A673 (cell line): ENCODE measurements around the gene STOX2. TPM values are rescaled to one million over a fixed set of nuclear protein-coding genes. Genes with fewer than 3 reads are reported as not detected.

Experiments used
- BruUV-seq: library from RNA; stranded (reverse); fragments of 400-500 nt; replicated peaks from 2 replicates; lab custom pipeline; 2021; lab: Mats Ljungman, UMichigan
- CTCF ChIA-PET: fragments of 300-600 bp; sonication (Branson Sonifier 250); formaldehyde crosslinking; loops from one replicate; lab custom pipeline; 2022; ENCODE audit warnings: antibody characterized with exemption; lab: Charles Lee
- POLR2A ChIA-PET: fragments of 300-600 bp; sonication (Branson Sonifier 250); formaldehyde crosslinking; loops from one replicate; lab custom pipeline; 2022; ENCODE audit warnings: antibody characterized with exemption; ENCODE audit not compliant: low non-redundant PET; lab: Charles Lee
- DNase-seq: peaks from one replicate; pipeline ENCODE4 v3.0.0-alpha.2; 2015; ENCODE audit warnings: low spot score
- H3K27ac ChIP-seq: fragments of 200-600 bp; sonication (generic); 2 replicates; pipeline ENCODE4 v1.5.1; 2016; ENCODE audit warnings: mixed run types, low read depth, mild to moderate bottlenecking, mixed read lengths, antibody characterized with exemption, low read length; ENCODE audit not compliant: poor library complexity, severe bottlenecking
- H3K27me3 ChIP-seq: fragments of 200-600 bp; sonication (generic); replicated peaks from 2 replicates; pipeline ENCODE4 v1.6.1; 2017; ENCODE audit warnings: mixed run types, low read depth, mild to moderate bottlenecking, mixed read lengths, antibody characterized with exemption, low read length; ENCODE audit not compliant: insufficient read depth, poor library complexity
- H3K36me3 ChIP-seq: fragments of 200-600 bp; sonication (generic); 2 replicates; pipeline ENCODE4 v1.6.1; 2016; ENCODE audit warnings: mixed run types, mild to moderate bottlenecking, mixed read lengths, antibody characterized with exemption, low read length; ENCODE audit not compliant: insufficient read depth, poor library complexity, severe bottlenecking
- H3K4me1 ChIP-seq: fragments of 200-600 bp; sonication (generic); 2 replicates; pipeline ENCODE4 v1.6.1; 2017; ENCODE audit warnings: mixed run types, mild to moderate bottlenecking, mixed read lengths, antibody characterized with exemption, low read length; ENCODE audit not compliant: insufficient read depth, poor library complexity, severe bottlenecking
- H3K4me3 ChIP-seq: fragments of 200-600 bp; sonication (generic); 2 replicates; pipeline ENCODE4 v1.5.1; 2016; ENCODE audit warnings: low read depth, mixed run types, mild to moderate bottlenecking, mixed read lengths, low read length; ENCODE audit not compliant: poor library complexity, severe bottlenecking
- H3K9me3 ChIP-seq: fragments of 200-600 bp; sonication (generic); 2 replicates; pipeline ENCODE4 v1.6.1; 2016; ENCODE audit warnings: mixed run types, low read depth, mild to moderate bottlenecking, mixed read lengths, antibody characterized with exemption, low read length; ENCODE audit not compliant: poor library complexity, severe bottlenecking
- CTCF ChIP-seq: fragments of 300-800, 200-600 bp; sonication (generic); conservative IDR thresholded peaks from 2 replicates; pipeline ENCODE4 v1.5.1; 2017; ENCODE audit warnings: low read depth, mild to moderate bottlenecking, antibody characterized with exemption, low read length, moderate library complexity, mixed read lengths
- EZH2 ChIP-seq: fragments of 200-600 bp; sonication (generic); IDR thresholded peaks from 2 replicates; pipeline ENCODE4 v1.6.1; 2017; ENCODE audit warnings: borderline replicate concordance, low read depth, mild to moderate bottlenecking, mixed read lengths, antibody characterized with exemption, low read length; ENCODE audit not compliant: poor library complexity, severe bottlenecking
- intact Hi-C: fragments of 100-400 bp; cut with micrococcal nuclease; formaldehyde crosslinking; loops from one replicate; pipeline ENCODE4 v1.10.0; 2022; ENCODE audit not compliant: unreplicated experiment
- total RNA-seq: library from RNA; stranded (reverse); gene quantifications from 2 replicates; pipeline ENCODE4 v1.2.3, GENCODE V29; 2021

The STOX2 gene
- total RNA-seq, 1 experiment from 2014 or later: 2.9 TPM

GRCh38 chr4:183860731-183861130, 44.4 kb upstream of the STOX2 start:
- no peaks in the 10 kb centered on the region for H3K36me3 ChIP-seq
- no peak for TF ChIP-seq EZH2
- TF ChIP-seq CTCF: no peak
- no peaks in the 10 kb centered on the region for H3K4me1 ChIP-seq
- no TSS peak for BruUV-seq
- H3K27me3 ChIP-seq: no peaks in the 10 kb centered on the region
- CTCF ChIA-PET: no interaction called here
- H3K4me3 ChIP-seq: no peak overlapping the region
- no peak for DNase-seq
- H3K27ac ChIP-seq: no peak overlapping the region
- intact Hi-C loops: no loop called here
- POLR2A ChIA-PET: no interaction called here
- no peaks in the 10 kb centered on the region for H3K9me3 ChIP-seq

- Histone ChIP-seq H3K36me3 (no peaks in the 10 kb centered on the region), H3K4me3 (no peak overlapping the region), H3K27ac (no peak overlapping the region), H3K27me3 (no peaks in the 10 kb centered on the region), H3K9me3 (no peaks in the 10 kb centered on the region), H3K4me1 (no peaks in the 10 kb centered on the region)
- DNase-seq: no peak
- CTCF ChIA-PET: no interaction called here
- intact Hi-C loops: no loop called here
- POLR2A ChIA-PET: no interaction called here
- no TSS peak for BruUV-seq
- no peak for TF ChIP-seq CTCF
Measured at GRCh38 chr4:183861426-183861825, 43.7 kb upstream of the STOX2 start.

GRCh38 chr4:183863155-183863825, 41.8 kb upstream of the STOX2 start:
- TF ChIP-seq EZH2 (no peak), CTCF (no peak)
- H3K4me1 ChIP-seq: no peaks in the 10 kb centered on the region
- CTCF ChIA-PET: no interaction called here
- POLR2A ChIA-PET: no interaction called here
- H3K36me3 ChIP-seq: no peaks in the 10 kb centered on the region
- no peak overlapping the region for H3K4me3 ChIP-seq
- no peak for DNase-seq
- H3K27ac ChIP-seq: no peak overlapping the region
- intact Hi-C loops: no loop called here
- no TSS peak for BruUV-seq
- no peaks in the 10 kb centered on the region for H3K27me3 ChIP-seq
- H3K9me3 ChIP-seq: no peaks in the 10 kb centered on the region
